ENCODE results near the gene ACSL1.

Gene ACSL1

DNA sequence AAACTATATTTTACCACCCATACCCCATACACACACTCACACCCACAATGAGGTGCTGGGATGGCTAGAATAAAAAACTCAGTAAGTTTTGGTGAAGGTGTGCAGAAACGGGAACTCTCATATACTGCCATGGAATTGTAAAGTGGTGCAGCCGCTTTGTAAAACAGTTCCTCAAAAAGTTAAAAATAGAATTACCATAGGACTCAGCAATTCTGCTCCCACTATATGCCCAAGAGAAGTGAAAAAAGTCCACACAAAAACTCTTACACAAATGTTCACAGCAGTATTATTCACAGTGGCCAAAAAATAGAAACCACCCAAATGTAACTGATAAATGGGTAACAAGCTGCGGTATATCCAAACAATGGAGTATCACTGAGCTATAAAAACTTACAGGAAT is 98.3 kb downstream of the ACSL1 start:
- Histone ChIP-seq H3K27ac (ENCODE audit: low read depth, low read length) (no peak overlapping the region), H3K9me3 (ENCODE audit: insufficient read depth, low read length) (no peaks in the 10 kb centered on the region), H3K27me3 (ENCODE audit: low read length) (no peaks in the 10 kb centered on the region), H3K9me2 (replicated peaks; ENCODE audit: insufficient read depth, low read length) (no peaks in the 10 kb centered on the region), H4K20me1 (ENCODE audit: low read depth, low read length) (0 out of 2 replicates have a peak, but pooled peaks cover 11% of the 10 kb centered on the region), H3K36me3 (ENCODE audit: low read length) (peaks cover 55% of the 10 kb centered on the region), H3K4me2 (ENCODE audit: low read depth, low read length, poor library complexity, severe bottlenecking) (no peak overlapping the region), H3K79me2 (ENCODE audit: insufficient read depth, low read length) (peaks cover 88% of the 10 kb centered on the region), H3K4me3 (ENCODE audit: insufficient read depth, low read length, poor library complexity, severe bottlenecking) (no peak overlapping the region), H3K9ac (ENCODE audit: low read length) (no peak overlapping the region), H2AFZ (ENCODE audit: low read depth, low read length, severe bottlenecking) (no peak overlapping the region), H3F3A (ENCODE audit: insufficient read depth) (no peaks in the 10 kb centered on the region)
- TF ChIP-seq, protein P1, sequence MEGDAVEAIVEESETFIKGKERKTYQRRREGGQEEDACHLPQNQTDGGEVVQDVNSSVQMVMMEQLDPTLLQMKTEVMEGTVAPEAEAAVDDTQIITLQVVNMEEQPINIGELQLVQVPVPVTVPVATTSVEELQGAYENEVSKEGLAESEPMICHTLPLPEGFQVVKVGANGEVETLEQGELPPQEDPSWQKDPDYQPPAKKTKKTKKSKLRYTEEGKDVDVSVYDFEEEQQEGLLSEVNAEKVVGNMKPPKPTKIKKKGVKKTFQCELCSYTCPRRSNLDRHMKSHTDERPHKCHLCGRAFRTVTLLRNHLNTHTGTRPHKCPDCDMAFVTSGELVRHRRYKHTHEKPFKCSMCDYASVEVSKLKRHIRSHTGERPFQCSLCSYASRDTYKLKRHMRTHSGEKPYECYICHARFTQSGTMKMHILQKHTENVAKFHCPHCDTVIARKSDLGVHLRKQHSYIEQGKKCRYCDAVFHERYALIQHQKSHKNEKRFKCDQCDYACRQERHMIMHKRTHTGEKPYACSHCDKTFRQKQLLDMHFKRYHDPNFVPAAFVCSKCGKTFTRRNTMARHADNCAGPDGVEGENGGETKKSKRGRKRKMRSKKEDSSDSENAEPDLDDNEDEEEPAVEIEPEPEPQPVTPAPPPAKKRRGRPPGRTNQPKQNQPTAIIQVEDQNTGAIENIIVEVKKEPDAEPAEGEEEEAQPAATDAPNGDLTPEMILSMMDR (IDR thresholded peaks at IDR 0.05; ENCODE audit: insufficient read depth, low read length, poor library complexity, severe bottlenecking) = no peak
- no peak for TF ChIP-seq EZH2phosphoT487 (conservative IDR thresholded peaks at IDR 0.05; ENCODE audit: low read length)

DNA sequence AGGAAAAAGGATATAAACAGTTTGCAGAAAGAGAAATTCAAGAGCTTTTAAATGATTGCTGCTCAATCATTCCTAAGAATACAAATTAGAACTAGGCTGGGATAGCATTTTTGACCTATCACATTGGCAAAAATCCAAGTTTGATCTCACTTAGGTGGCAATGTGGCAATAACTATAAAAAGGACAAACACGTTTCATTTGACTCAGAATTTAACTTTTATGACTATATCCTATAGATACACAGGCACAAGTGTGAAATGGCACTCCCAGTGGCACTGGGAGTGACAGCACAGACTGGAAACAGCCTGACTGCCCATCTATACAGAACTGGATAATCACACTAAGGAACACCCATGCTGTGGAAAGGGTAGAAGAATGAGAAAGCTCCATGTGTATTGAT is 103.0 kb downstream of the ACSL1 start:
- H3K36me3 ChIP-seq (ENCODE audit: low read length) = peaks cover 54% of the 10 kb centered on the region
- no peak overlapping the region for H2AFZ ChIP-seq (ENCODE audit: low read depth, low read length, severe bottlenecking)
- TF ChIP-seq, protein P1 (IDR thresholded peaks at IDR 0.05; ENCODE audit: insufficient read depth, low read length, poor library complexity, severe bottlenecking) = no peak
- no peak for TF ChIP-seq EZH2phosphoT487 (conservative IDR thresholded peaks at IDR 0.05; ENCODE audit: low read length)
- H3K4me2 ChIP-seq (ENCODE audit: low read depth, low read length, poor library complexity, severe bottlenecking) = no peak overlapping the region
- no peaks in the 10 kb centered on the region for H3K9me3 ChIP-seq (ENCODE audit: insufficient read depth, low read length)
- H3K9ac ChIP-seq (ENCODE audit: low read length) = no peak overlapping the region
- peaks cover 8% of the 10 kb centered on the region; the same call in 1 of the 2 replicates for H4K20me1 ChIP-seq (ENCODE audit: low read depth, low read length)
- H3K27me3 ChIP-seq (ENCODE audit: low read length) = no peaks in the 10 kb centered on the region
- no peaks in the 10 kb centered on the region for H3K9me2 ChIP-seq (replicated peaks; ENCODE audit: insufficient read depth, low read length)
- H3K4me3 ChIP-seq (ENCODE audit: insufficient read depth, low read length, poor library complexity, severe bottlenecking) = no peak overlapping the region
- no peaks in the 10 kb centered on the region for H3F3A ChIP-seq (ENCODE audit: insufficient read depth)
- H3K27ac ChIP-seq (ENCODE audit: low read depth, low read length) = no peak overlapping the region
- peaks cover 82% of the 10 kb centered on the region for H3K79me2 ChIP-seq (ENCODE audit: insufficient read depth, low read length)

DNA sequence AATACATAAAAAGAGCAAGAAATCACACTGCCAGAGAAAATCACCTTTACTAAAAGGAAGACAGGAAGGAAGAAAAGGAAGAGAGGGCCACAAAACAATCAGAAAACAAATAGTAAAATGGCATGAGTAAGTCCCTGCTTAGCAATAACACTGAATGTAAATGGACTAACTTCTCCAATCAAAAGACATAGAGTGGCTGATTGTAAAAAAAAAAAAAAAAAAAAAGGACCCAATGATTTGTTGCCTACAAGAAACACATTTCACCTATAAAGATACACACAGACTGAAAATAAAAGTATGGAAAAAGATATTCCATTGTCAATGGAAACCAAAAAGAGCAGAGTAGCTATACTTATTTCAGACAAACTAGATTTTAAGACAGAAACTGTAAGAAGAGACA is 104.5 kb downstream of the ACSL1 start:
- H3K4me2 ChIP-seq (ENCODE audit: low read depth, low read length, poor library complexity, severe bottlenecking) = no peak overlapping the region
- peaks cover 83% of the 10 kb centered on the region for H3K79me2 ChIP-seq (ENCODE audit: insufficient read depth, low read length)
- no peak overlapping the region for H3K27ac ChIP-seq (ENCODE audit: low read depth, low read length)

More for the DNA sequence above, 104.5 kb downstream of the ACSL1 start:
- Histone ChIP-seq H3K36me3 (ENCODE audit: low read length) (peaks cover 59% of the 10 kb centered on the region), H3K4me3 (ENCODE audit: insufficient read depth, low read length, poor library complexity, severe bottlenecking) (no peak overlapping the region), H3K9ac (ENCODE audit: low read length) (no peak overlapping the region), H3F3A (ENCODE audit: insufficient read depth) (no peaks in the 10 kb centered on the region; the same call in 1 of the 2 replicates), H3K27me3 (ENCODE audit: low read length) (no peaks in the 10 kb centered on the region), H4K20me1 (ENCODE audit: low read depth, low read length) (peaks cover 8% of the 10 kb centered on the region; the same call in 1 of the 2 replicates), H3K9me2 (replicated peaks; ENCODE audit: insufficient read depth, low read length) (no peaks in the 10 kb centered on the region), H3K9me3 (ENCODE audit: insufficient read depth, low read length) (no peaks in the 10 kb centered on the region), H2AFZ (ENCODE audit: low read depth, low read length, severe bottlenecking) (no peak overlapping the region)
- TF ChIP-seq, protein P1 (IDR thresholded peaks at IDR 0.05; ENCODE audit: insufficient read depth, low read length, poor library complexity, severe bottlenecking) = no peak

All from SU-DHL-6 (cell line).